Panc1 (cell line): ENCODE results near the gene MPPED2. TPM values are rescaled to one million over a fixed set of nuclear protein-coding genes. Genes with fewer than 3 reads are reported as not detected.

Experiments used
- ATAC-seq: fragments of 200-7000 bp; cut with Tn5 transposase; 2 replicates; pipeline ENCODE4 v1.9.1; 2020; ENCODE audit warnings: mild to moderate bottlenecking, moderate library complexity
- BruUV-seq: library from RNA; stranded (reverse); fragments of 400-500 nt; replicated peaks from 2 replicates; lab custom pipeline; 2021; lab: Mats Ljungman, UMichigan
- CTCF ChIA-PET: fragments of 300-600 bp; sonication (Branson Sonifier 250); formaldehyde crosslinking; loops from one replicate; lab custom pipeline; 2022; ENCODE audit warnings: antibody characterized with exemption; lab: Charles Lee
- POLR2A ChIA-PET: fragments of 300-600 bp; sonication (Branson Sonifier 250); formaldehyde crosslinking; loops from one replicate; lab custom pipeline; 2022; ENCODE audit warnings: antibody characterized with exemption; lab: Charles Lee
- DNase-seq: peaks from one replicate; pipeline ENCODE4 v3.0.0-alpha.2; 2010; ENCODE audit warnings: low read depth, low spot score
- H3K27ac ChIP-seq: 2 replicates; pipeline ENCODE4 v1.5.1; 2011; ENCODE audit warnings: mild to moderate bottlenecking, low read length, inconsistent platforms
- H3K27me3 ChIP-seq: fragments of 200-500 bp; sonication (Bioruptor generic); 2 replicates; pipeline ENCODE4 v1.6.0; 2014; ENCODE audit warnings: low read length, inconsistent platforms; ENCODE audit not compliant: control insufficient read depth, insufficient read depth
- H3K36me3 ChIP-seq: fragments of 200-500 bp; sonication (Bioruptor generic); 2 replicates; pipeline ENCODE4 v1.5.1; 2014; ENCODE audit warnings: inconsistent platforms, mild to moderate bottlenecking, low read length, moderate library complexity; ENCODE audit not compliant: control insufficient read depth, insufficient read depth
- H3K4me1 ChIP-seq: 2 replicates; pipeline ENCODE4 v1.5.1; 2011; ENCODE audit warnings: inconsistent platforms, mild to moderate bottlenecking, low read length, moderate library complexity; ENCODE audit not compliant: control insufficient read depth, insufficient read depth
- H3K4me3 ChIP-seq, 2 experiments: 2 replicates each; pipeline ENCODE4 v1.5.1; 2011 to 2012; ENCODE audit warnings: low read depth in 2 of 2, low read length in 2 of 2, mild to moderate bottlenecking in 2 of 2, inconsistent platforms in 1 of 2, moderate library complexity in 1 of 2
- H3K9me3 ChIP-seq: fragments of 200-500 bp; sonication (Bioruptor generic); 2 replicates; pipeline ENCODE4 v1.5.1; 2014; ENCODE audit warnings: low read depth, mild to moderate bottlenecking, inconsistent platforms, low read length, moderate library complexity; ENCODE audit not compliant: control insufficient read depth, insufficient read depth
- CTCF ChIP-seq: fragments of 450-650 bp; IDR thresholded peaks from 2 replicates; pipeline ENCODE4 v1.5.1; 2017; ENCODE audit warnings: mild to moderate bottlenecking
- POLR2AphosphoS5 ChIP-seq: IDR thresholded peaks from 2 replicates; pipeline ENCODE4 v1.6.1; 2012; ENCODE audit warnings: mild to moderate bottlenecking, low read depth, low read length, moderate library complexity
- REST ChIP-seq, 2 experiments: IDR thresholded peaks; 2 replicates each; pipeline ENCODE4 v1.6.1; 2011 to 2012; ENCODE audit warnings: low read depth in 2 of 2, control low read depth in 1 of 2, low read length in 1 of 2, mild to moderate bottlenecking in 1 of 2, moderate library complexity in 1 of 2; ENCODE audit not compliant: insufficient read depth in 1 of 2
- SIN3A ChIP-seq: IDR thresholded peaks from 2 replicates; pipeline ENCODE4 v1.6.1; 2012; ENCODE audit warnings: low read depth, mild to moderate bottlenecking, low read length, moderate library complexity, borderline replicate concordance; ENCODE audit not compliant: insufficient read depth
- TCF7L2 ChIP-seq: IDR thresholded peaks from 2 replicates; pipeline ENCODE4 v1.6.1; 2011; ENCODE audit warnings: mild to moderate bottlenecking, low read depth, low read length, inconsistent platforms
- in situ Hi-C: cut with HindIII; loops from 2 replicates; pipeline ENCODE4 v1.10.0; 2016; ENCODE audit warnings: low sequenced_read_pairs, low pct_unique_long_range_greater_than_20kb
- intact Hi-C: fragments of 100-400 bp; cut with micrococcal nuclease; formaldehyde crosslinking; loops from one replicate; pipeline ENCODE4 v1.10.0; 2022; ENCODE audit not compliant: unreplicated experiment
- total RNA-seq: library from RNA; stranded (reverse); gene quantifications from one replicate; pipeline ENCODE4 v1.2.1, GENCODE V29; 2021; ENCODE audit not compliant: unreplicated experiment

MPPED2 gene
- total RNA-seq, 1 experiment from 2014 or later, result not detected

GRCh38 chr11:30580573-30580972, 5.6 kb downstream of the MPPED2 start:
- Histone ChIP-seq H3K27ac (no peak overlapping the region), H3K36me3 (no peaks in the 10 kb centered on the region), H3K27me3 (peaks cover 4% of the 10 kb centered on the region), H3K9me3 (no peaks in the 10 kb centered on the region), H3K4me3 (no peak overlapping the region), H3K4me1 (no peaks in the 10 kb centered on the region)
- CTCF ChIA-PET, result no interaction called here
- ATAC-seq (no peak), DNase-seq (no peak)
- POLR2A ChIA-PET, result no interaction called here
- BruUV-seq, result no TSS peak
- in situ Hi-C loops, result no loop called here
- TF ChIP-seq POLR2AphosphoS5 (no peak), CTCF (no peak), REST (IDR thresholded peaks at IDR 0.05; ENCODE audit: insufficient read depth in 1 of 2, low read depth in 2 of 2, low read length in 1 of 2) (no peak), SIN3A (no peak), TCF7L2 (no peak)
- intact Hi-C loops, result no loop called here

- DNase-seq (no peak), ATAC-seq (no peak)
- no peak overlapping the region for H3K27ac ChIP-seq
- POLR2A ChIA-PET, result no interaction called here
- H3K4me3 ChIP-seq, result no peak overlapping the region
- BruUV-seq, result no TSS peak
- in situ Hi-C loops (no loop called here), intact Hi-C loops (no loop called here)
- H3K4me1 ChIP-seq, result no peaks in the 10 kb centered on the region
- CTCF ChIA-PET, result no interaction called here
- H3K9me3 ChIP-seq, result no peaks in the 10 kb centered on the region
- H3K27me3 ChIP-seq, result peaks cover under 1% of the 10 kb centered on the region; the same call in 1 of the 2 replicates
- H3K36me3 ChIP-seq, result no peaks in the 10 kb centered on the region
- TF ChIP-seq REST (IDR thresholded peaks at IDR 0.05; ENCODE audit: insufficient read depth in 1 of 2, low read depth in 2 of 2, low read length in 1 of 2), result no peak
- no peak for TF ChIP-seq CTCF
- no peak for TF ChIP-seq SIN3A
- TF ChIP-seq TCF7L2, result no peak
- no peak for TF ChIP-seq POLR2AphosphoS5
These were observed 6.6 kb downstream of the MPPED2 start for GRCh38 chr11:30579415-30580175.
